Panc1 (cell line): Measurements from ENCODE around the gene TMEM163.

Experiments
- CTCF ChIP-seq: fragments of 450-650 bp; IDR thresholded peaks from 2 replicates; pipeline ENCODE4 v1.5.1; 2017; ENCODE audit warnings: mild to moderate bottlenecking
- POLR2AphosphoS5 ChIP-seq: IDR thresholded peaks from 2 replicates; pipeline ENCODE4 v1.6.1; 2012; ENCODE audit warnings: mild to moderate bottlenecking, low read depth, low read length, moderate library complexity
- REST ChIP-seq, 2 experiments: IDR thresholded peaks; 2 replicates each; pipeline ENCODE4 v1.6.1; 2011 to 2012; ENCODE audit warnings: low read depth in 2 of 2, control low read depth in 1 of 2, low read length in 1 of 2, mild to moderate bottlenecking in 1 of 2, moderate library complexity in 1 of 2; ENCODE audit not compliant: insufficient read depth in 1 of 2
- TCF7L2 ChIP-seq: IDR thresholded peaks from 2 replicates; pipeline ENCODE4 v1.6.1; 2011; ENCODE audit warnings: mild to moderate bottlenecking, low read depth, low read length, inconsistent platforms

GRCh38 chr2:134582547-134582899 is 136.3 kb downstream of the TMEM163 start:
- no peak for TF ChIP-seq CTCF
- no peak for TF ChIP-seq REST (IDR thresholded peaks at IDR 0.05; ENCODE audit: insufficient read depth in 1 of 2, low read depth in 2 of 2, low read length in 1 of 2)
- TF ChIP-seq POLR2AphosphoS5 = no peak
- TF ChIP-seq TCF7L2 = no peak
